ENCODE measurements around the gene FER. TPM values are rescaled to one million over a fixed set of nuclear protein-coding genes. Genes with fewer than 3 reads are reported as not detected.

The FER gene
- polyA plus RNA-seq, 1 of the 3 experiments (the other 2 are of a cell fraction), result 1.8 TPM

DNA sequence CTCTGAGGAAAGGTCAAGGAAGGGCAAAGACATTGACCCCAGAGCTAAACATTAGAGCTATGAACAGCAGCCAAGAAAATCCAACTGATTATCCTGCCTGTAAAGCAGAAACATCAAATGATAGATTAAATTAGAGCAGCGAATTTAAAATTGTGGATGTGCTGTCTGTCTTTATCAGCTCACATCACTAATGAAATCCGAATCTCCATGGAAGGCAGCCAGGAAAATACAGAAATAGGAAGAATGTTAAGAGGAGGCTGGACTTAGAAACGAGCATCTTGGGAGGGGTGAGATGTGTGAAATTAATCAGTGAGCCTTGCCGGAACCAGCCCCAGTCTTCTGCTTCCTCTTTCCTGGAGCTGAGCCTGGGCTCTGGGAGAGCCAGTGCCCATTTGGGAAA is 471.1 kb downstream of the FER start:
- Histone ChIP-seq H3K9me3 (no peaks in the 10 kb centered on the region; the same call in 1 of the 2 replicates), H3K27me3 (ENCODE audit: insufficient read depth) (no peaks in the 10 kb centered on the region), H4K20me1 (ENCODE audit: insufficient read depth) (no peaks in the 10 kb centered on the region), H3K9me2 (no peaks in the 10 kb centered on the region), H3K27ac (ENCODE audit: low read depth in 2 of 2, low read length in 1 of 2) (no peak overlapping the region; a peak in 1 of 4 replicates), H3K79me2 (ENCODE audit: insufficient read depth) (no peaks in the 10 kb centered on the region), H3K36me3 (replicated peaks in 1 of 2; ENCODE audit: control insufficient read depth in 1 of 2, insufficient read depth in 2 of 2, low read length in 1 of 2) (no peaks in the 10 kb centered on the region), H3F3A (replicated peaks; ENCODE audit: insufficient read depth) (no peaks in the 10 kb centered on the region), H3K4me1 (ENCODE audit: control insufficient read depth in 1 of 2, insufficient read depth in 2 of 2, low read depth in 1 of 2, low read length in 1 of 2) (peaks cover 0 to 12% of the 10 kb centered on the region in 2 experiments; a peak in 1 of 4 replicates), H3K4me2 (no peak overlapping the region), H2AFZ (ENCODE audit: low read depth) (no peak overlapping the region), H3K9ac (no peak overlapping the region), H3K4me3 (ENCODE audit: low read depth in 2 of 2, low read length in 1 of 2) (no peak overlapping the region)
- ChIA-PET CTCF (interaction anchor here (0.6 to 0.7 kb wide), 3 partner anchors 10 to 20 kb away, joined by 3 read pairs; no protein-coding TSS in a partner anchor), POLR2A (no interaction called here)
- DNase-seq, result peak; percentile 34
- WGBS (ENCODE audit: low lambda C conversion rate), result 8% methylated on average over 4 of the region's 4 CpGs
- peak; percentile 22; the same call in 1 of the 2 replicates for TF ChIP-seq RAD21 (IDR thresholded peaks at IDR 0.05; ENCODE audit: low read length)
- TF ChIP-seq TEAD4 (IDR thresholded peaks at IDR 0.05; ENCODE audit: borderline replicate concordance, insufficient read depth), result 0 out of 2 replicates have a peak, but pooled peaks have one; percentile 21
- peak; percentile 49; the same call in 1 of the 2 replicates for TF ChIP-seq GATA2 (CRISPR knock-in tag; IDR thresholded peaks at IDR 0.05)
- no peak for TF ChIP-seq NRF1 (IDR thresholded peaks at IDR 0.05; ENCODE audit: low read depth, low read length)
- TF ChIP-seq NFIC (IDR thresholded peaks at IDR 0.05; ENCODE audit: borderline replicate concordance), result peak; percentile 15; the same call in 1 of the 2 replicates
- no peak for TF ChIP-seq POLR2AphosphoS5 (IDR thresholded peaks at IDR 0.05; ENCODE audit: low read depth, low read length)
- TF ChIP-seq GABPA (IDR thresholded peaks at IDR 0.05; ENCODE audit: low read depth), result no peak
- TF ChIP-seq ELF1 (IDR thresholded peaks at IDR 0.05), result no peak
- TF ChIP-seq FOSL2 (IDR thresholded peaks at IDR 0.05; ENCODE audit: borderline replicate concordance, low read depth), result no peak
- TF ChIP-seq EP300 (IDR thresholded peaks at IDR 0.05; ENCODE audit: borderline replicate concordance in 1 of 2, low read depth in 1 of 2, low read length in 1 of 2), result peak; percentile 22 to 68; a peak in 1 of 4 replicates
- TF ChIP-seq, protein P1, sequence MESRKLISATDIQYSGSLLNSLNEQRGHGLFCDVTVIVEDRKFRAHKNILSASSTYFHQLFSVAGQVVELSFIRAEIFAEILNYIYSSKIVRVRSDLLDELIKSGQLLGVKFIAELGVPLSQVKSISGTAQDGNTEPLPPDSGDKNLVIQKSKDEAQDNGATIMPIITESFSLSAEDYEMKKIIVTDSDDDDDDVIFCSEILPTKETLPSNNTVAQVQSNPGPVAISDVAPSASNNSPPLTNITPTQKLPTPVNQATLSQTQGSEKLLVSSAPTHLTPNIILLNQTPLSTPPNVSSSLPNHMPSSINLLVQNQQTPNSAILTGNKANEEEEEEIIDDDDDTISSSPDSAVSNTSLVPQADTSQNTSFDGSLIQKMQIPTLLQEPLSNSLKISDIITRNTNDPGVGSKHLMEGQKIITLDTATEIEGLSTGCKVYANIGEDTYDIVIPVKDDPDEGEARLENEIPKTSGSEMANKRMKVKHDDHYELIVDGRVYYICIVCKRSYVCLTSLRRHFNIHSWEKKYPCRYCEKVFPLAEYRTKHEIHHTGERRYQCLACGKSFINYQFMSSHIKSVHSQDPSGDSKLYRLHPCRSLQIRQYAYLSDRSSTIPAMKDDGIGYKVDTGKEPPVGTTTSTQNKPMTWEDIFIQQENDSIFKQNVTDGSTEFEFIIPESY (IDR thresholded peaks at IDR 0.05; ENCODE audit: borderline replicate concordance, low read depth), result no peak
- TF ChIP-seq, protein P2, sequence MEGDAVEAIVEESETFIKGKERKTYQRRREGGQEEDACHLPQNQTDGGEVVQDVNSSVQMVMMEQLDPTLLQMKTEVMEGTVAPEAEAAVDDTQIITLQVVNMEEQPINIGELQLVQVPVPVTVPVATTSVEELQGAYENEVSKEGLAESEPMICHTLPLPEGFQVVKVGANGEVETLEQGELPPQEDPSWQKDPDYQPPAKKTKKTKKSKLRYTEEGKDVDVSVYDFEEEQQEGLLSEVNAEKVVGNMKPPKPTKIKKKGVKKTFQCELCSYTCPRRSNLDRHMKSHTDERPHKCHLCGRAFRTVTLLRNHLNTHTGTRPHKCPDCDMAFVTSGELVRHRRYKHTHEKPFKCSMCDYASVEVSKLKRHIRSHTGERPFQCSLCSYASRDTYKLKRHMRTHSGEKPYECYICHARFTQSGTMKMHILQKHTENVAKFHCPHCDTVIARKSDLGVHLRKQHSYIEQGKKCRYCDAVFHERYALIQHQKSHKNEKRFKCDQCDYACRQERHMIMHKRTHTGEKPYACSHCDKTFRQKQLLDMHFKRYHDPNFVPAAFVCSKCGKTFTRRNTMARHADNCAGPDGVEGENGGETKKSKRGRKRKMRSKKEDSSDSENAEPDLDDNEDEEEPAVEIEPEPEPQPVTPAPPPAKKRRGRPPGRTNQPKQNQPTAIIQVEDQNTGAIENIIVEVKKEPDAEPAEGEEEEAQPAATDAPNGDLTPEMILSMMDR (IDR thresholded peaks at IDR 0.05), result no peak
- no peak for TF ChIP-seq EZH2phosphoT487 (IDR thresholded peaks at IDR 0.05; ENCODE audit: borderline replicate concordance, low read depth)
- TF ChIP-seq YY1 (IDR thresholded peaks at IDR 0.05; ENCODE audit: low read depth), result no peak
- peak; percentile 36; the same call in 1 of the 2 replicates for TF ChIP-seq TCF12 (IDR thresholded peaks at IDR 0.05)
- 0 out of 2 replicates have a peak, but pooled peaks have one; percentile 30 for TF ChIP-seq RCOR1 (IDR thresholded peaks at IDR 0.05; ENCODE audit: low read length)
- no peak for TF ChIP-seq TAF1 (IDR thresholded peaks at IDR 0.05; ENCODE audit: borderline replicate concordance, low read depth, low read length)
- TF ChIP-seq RFX5 (IDR thresholded peaks at IDR 0.05; ENCODE audit: low read length), result no peak
- no peak for TF ChIP-seq FOXM1 (IDR thresholded peaks at IDR 0.05; ENCODE audit: low read depth)
- TF ChIP-seq, protein P3, sequence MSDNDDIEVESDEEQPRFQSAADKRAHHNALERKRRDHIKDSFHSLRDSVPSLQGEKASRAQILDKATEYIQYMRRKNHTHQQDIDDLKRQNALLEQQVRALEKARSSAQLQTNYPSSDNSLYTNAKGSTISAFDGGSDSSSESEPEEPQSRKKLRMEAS (IDR thresholded peaks at IDR 0.05; ENCODE audit: low read depth), result no peak
- no peak for TF ChIP-seq RXRA (IDR thresholded peaks at IDR 0.05; ENCODE audit: borderline replicate concordance, low read depth)
- TF ChIP-seq SMC3 (IDR thresholded peaks at IDR 0.05; ENCODE audit: low read depth, low read length), result no peak
- TF ChIP-seq JUND (IDR thresholded peaks at IDR 0.05), result no peak
- TF ChIP-seq, protein P4, sequence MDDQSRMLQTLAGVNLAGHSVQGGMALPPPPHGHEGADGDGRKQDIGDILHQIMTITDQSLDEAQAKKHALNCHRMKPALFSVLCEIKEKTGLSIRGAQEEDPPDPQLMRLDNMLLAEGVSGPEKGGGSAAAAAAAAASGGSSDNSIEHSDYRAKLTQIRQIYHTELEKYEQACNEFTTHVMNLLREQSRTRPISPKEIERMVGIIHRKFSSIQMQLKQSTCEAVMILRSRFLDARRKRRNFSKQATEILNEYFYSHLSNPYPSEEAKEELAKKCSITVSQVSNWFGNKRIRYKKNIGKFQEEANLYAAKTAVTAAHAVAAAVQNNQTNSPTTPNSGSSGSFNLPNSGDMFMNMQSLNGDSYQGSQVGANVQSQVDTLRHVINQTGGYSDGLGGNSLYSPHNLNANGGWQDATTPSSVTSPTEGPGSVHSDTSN (IDR thresholded peaks at IDR 0.05), result peak; percentile 44
- TF ChIP-seq MXI1 (IDR thresholded peaks at IDR 0.05; ENCODE audit: low read depth, low read length), result no peak
- TF ChIP-seq, protein P5, sequence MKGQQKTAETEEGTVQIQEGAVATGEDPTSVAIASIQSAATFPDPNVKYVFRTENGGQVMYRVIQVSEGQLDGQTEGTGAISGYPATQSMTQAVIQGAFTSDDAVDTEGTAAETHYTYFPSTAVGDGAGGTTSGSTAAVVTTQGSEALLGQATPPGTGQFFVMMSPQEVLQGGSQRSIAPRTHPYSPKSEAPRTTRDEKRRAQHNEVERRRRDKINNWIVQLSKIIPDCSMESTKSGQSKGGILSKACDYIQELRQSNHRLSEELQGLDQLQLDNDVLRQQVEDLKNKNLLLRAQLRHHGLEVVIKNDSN (IDR thresholded peaks at IDR 0.05; ENCODE audit: borderline replicate concordance, low read depth), result no peak
